Mesodermal cell (in vitro differentiated cells): ENCODE measurements around the gene GPA33.

ENCODE experiments used
- H3K27ac ChIP-seq: 2 replicates; pipeline ENCODE4 v1.7.0; 2013; ENCODE audit warnings: mild to moderate bottlenecking, low read depth, low read length, moderate library complexity; ENCODE audit not compliant: severe bottlenecking
- H3K36me3 ChIP-seq: 2 replicates; pipeline ENCODE4 v1.7.1; 2013; ENCODE audit warnings: mild to moderate bottlenecking, low read length, moderate library complexity; ENCODE audit not compliant: control insufficient read depth, insufficient read depth
- H3K4me1 ChIP-seq: one replicate; pipeline ENCODE4 v1.7.1; 2013; ENCODE audit warnings: mild to moderate bottlenecking, low read length; ENCODE audit not compliant: insufficient read depth, control insufficient read depth, poor library complexity, severe bottlenecking
- H3K4me3 ChIP-seq: 2 replicates; pipeline ENCODE4 v1.7.0; 2013; ENCODE audit warnings: low read length, control low read depth, mild to moderate bottlenecking; ENCODE audit not compliant: insufficient read depth, poor library complexity, severe bottlenecking; ENCODE audit errors: extremely low read depth
- H3K9me3 ChIP-seq: 2 replicates; pipeline ENCODE4 v1.7.1; 2013; ENCODE audit warnings: mild to moderate bottlenecking, low read length, moderate library complexity; ENCODE audit not compliant: control insufficient read depth
- WGBS, 2 experiments: methylation state at CpG; one replicate each; pipeline ENCODE4 v1.1.5; 2013; ENCODE audit warnings: missing lambda C conversion rate in 2 of 2; ENCODE audit not compliant: insufficient coverage in 2 of 2; 5-methylcytosine and 5-hydroxymethylcytosine counted together

Gene GPA33

GRCh38 chr1:167086768-167087167 lies 3.4 kb downstream of the GPA33 start:
- Histone ChIP-seq H3K36me3 (no peaks in the 10 kb centered on the region), H3K4me1 (peaks cover 7% of the 10 kb centered on the region), H3K27ac (no peak overlapping the region), H3K4me3 (no peak overlapping the region), H3K9me3 (no peaks in the 10 kb centered on the region)
- 57 to 78% methylated on average over 1 to 3 of the region's 3 CpGs for WGBS, 2 experiments

DNA sequence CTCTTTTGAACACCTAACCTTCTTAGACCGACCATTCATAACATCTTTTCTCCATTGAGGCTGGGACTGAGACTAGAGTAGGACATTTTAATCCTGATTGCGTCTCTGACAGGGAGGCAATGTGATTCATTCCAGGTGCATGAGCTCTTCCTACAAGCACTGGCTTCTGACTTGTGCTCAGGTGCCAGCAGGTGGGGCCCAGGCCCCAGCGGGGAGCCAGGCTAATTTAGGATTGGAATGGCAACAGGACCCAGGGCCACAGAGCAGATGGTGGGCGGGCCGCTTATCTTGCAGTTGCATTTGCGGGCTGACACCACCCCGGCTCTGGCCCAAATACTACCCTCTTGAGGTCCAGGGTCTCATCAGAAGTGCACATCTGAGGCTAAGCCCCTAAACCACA lies 4.1 kb downstream of the GPA33 start:
- Histone ChIP-seq H3K9me3 (no peaks in the 10 kb centered on the region), H3K27ac (no peak overlapping the region), H3K36me3 (no peaks in the 10 kb centered on the region), H3K4me3 (no peak overlapping the region), H3K4me1 (peaks cover 7% of the 10 kb centered on the region)
- 87 to 88% methylated on average over 5 of the region's 7 CpGs for WGBS, 2 experiments

DNA sequence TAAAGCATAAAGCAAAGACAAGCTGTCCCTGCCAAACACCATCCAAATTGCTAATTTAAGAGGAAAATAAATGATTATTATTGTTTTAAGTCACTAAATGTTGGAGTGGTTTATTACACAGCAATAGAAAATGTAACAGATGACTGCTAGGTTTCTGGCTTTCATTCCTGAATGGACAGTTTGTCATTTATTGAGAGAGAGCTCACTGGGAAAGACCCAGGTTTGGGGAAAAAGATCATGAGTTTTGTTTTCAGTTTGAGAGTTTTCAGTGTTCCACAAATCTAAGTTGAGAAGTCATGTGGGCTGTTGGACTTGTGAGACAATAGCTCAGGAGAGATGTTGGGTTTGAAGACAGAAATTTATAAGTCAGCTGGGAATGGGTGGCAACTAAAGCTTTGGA lies 5.4 kb downstream of the GPA33 start:
- H3K4me1 ChIP-seq = peaks cover 7% of the 10 kb centered on the region
- no peak overlapping the region for H3K4me3 ChIP-seq
- H3K36me3 ChIP-seq = no peaks in the 10 kb centered on the region
- H3K27ac ChIP-seq = no peak overlapping the region
- no peaks in the 10 kb centered on the region for H3K9me3 ChIP-seq

DNA sequence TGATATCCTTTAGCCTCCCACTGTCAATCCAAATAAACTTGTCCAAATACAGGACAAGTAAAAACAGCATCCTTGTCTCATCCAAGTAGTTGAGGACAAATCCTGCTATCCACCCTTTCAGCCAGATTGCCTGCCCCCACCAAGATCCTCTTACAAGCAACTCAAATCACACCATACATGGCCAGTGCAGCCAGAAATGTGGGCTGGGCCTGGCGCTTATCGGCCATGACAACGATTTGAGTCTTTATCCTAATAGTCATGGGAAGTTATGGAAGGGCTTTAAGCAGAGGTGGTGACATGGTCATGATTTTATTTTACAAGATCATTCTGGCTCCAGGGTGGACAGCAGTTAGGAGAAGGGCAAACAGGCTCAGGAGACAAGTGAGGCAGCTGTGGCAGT lies 6.3 kb downstream of the GPA33 start:
- Histone ChIP-seq H3K27ac (no peak overlapping the region), H3K9me3 (no peaks in the 10 kb centered on the region), H3K4me3 (no peak overlapping the region), H3K4me1 (peaks cover 7% of the 10 kb centered on the region), H3K36me3 (no peaks in the 10 kb centered on the region)
- 96% methylated on average over 3 of the region's 3 CpGs; no CpG with 5 or more reads in 1 of the 2 experiments for WGBS, 2 experiments

GRCh38 chr1:167083066-167083665 lies 7.0 kb downstream of the GPA33 start:
- 100% methylated on average over 1 of the region's 6 CpGs for WGBS, 2 experiments
- no peak overlapping the region for H3K4me3 ChIP-seq
- H3K9me3 ChIP-seq = no peaks in the 10 kb centered on the region
- H3K4me1 ChIP-seq = peaks cover 7% of the 10 kb centered on the region
- H3K36me3 ChIP-seq = no peaks in the 10 kb centered on the region
- H3K27ac ChIP-seq = no peak overlapping the region

DNA sequence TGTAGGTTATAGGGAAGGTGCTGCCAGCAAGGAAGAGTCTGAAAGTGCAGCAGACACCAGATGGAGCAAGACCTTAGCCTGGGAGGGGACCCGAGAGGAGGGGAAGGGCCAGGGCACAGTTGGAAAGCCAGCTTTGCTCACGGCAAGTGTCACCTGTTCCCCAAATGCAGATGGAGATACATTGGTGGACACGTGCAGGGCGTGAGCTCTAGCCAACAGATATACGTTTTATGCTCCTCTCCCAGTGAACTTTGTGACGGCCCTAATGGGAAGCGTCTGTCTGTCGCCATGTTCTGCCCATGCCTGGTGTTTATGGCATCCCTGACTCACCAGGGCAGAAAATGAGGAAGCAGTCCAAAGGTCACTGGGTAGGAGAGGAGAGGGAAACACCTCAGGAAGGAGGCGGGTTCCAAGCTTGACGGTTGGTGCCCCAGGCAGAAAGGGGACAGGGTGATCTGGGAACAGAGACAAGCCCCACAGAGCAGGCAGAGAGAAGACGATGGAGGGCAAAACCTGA lies 7.6 kb downstream of the GPA33 start:
- Histone ChIP-seq H3K4me3 (no peak overlapping the region), H3K9me3 (no peaks in the 10 kb centered on the region), H3K4me1 (peaks cover 7% of the 10 kb centered on the region), H3K36me3 (no peaks in the 10 kb centered on the region), H3K27ac (no peak overlapping the region)
- 85 to 92% methylated on average over 11 of the region's 11 CpGs for WGBS, 2 experiments

GRCh38 chr1:167081594-167082156 lies 8.5 kb downstream of the GPA33 start:
- no peaks in the 10 kb centered on the region for H3K36me3 ChIP-seq
- H3K4me1 ChIP-seq = peaks cover 7% of the 10 kb centered on the region
- no peaks in the 10 kb centered on the region for H3K9me3 ChIP-seq
- WGBS, 2 experiments = 92 to 93% methylated on average over 2 to 6 of the region's 8 CpGs
- no peak overlapping the region for H3K27ac ChIP-seq
- H3K4me3 ChIP-seq = no peak overlapping the region

DNA sequence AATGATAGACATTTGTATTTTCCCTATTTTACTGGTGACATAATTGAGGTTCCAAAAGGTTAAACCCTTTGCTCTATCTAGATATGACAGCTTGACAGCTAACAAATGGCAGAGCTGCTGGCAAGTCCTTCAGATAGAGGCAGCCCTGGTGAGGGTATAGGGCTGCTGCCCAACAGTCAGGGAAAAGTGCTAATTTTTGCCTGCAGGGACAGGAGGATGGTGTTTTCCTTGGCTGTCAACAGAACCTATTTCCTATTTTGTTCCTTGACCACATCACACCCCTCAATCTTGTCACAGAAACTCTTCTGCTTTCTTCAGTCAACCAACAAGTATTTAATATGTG lies 12.3 kb downstream of the GPA33 start:
- H3K9me3 ChIP-seq = no peaks in the 10 kb centered on the region
- H3K36me3 ChIP-seq = no peaks in the 10 kb centered on the region
- peaks cover 6% of the 10 kb centered on the region for H3K4me1 ChIP-seq
- H3K27ac ChIP-seq = no peak overlapping the region
- no peak overlapping the region for H3K4me3 ChIP-seq

- Histone ChIP-seq H3K4me3 (no peak overlapping the region), H3K4me1 (peaks cover under 1% of the 10 kb centered on the region), H3K27ac (no peak overlapping the region), H3K9me3 (no peaks in the 10 kb centered on the region), H3K36me3 (no peaks in the 10 kb centered on the region)
- WGBS, 2 experiments = 90 to 100% methylated on average over 2 to 3 of the region's 3 CpGs
Measured at GRCh38 chr1:167077128-167077867, 12.9 kb downstream of the GPA33 start.

DNA sequence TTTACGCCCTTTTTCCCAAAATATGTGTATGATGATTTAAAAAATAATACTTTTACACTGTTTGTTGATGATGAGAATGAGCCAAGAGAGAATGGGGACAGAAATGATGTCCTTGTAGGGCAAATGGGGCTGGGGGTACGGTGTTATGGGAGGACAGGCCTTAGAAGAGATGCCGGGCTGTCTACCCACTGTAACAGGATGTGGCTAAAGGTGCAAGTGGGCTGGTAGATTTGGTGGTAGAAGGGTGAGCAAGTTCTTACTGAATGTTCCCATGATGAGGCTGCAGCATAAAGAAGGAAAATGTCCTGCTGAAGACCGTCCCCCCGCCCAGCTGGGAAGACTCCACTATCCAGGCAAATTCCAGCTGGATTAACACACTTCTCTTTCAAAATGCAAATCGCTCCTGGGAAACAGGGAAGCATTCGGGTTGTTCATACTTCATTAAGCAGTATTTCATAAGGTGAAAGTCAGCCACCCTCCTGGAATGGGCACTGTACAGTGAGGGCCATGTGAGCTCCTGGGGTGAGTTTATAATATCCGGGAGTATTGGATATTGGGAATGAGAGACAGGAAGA lies 14.0 kb downstream of the GPA33 start:
- H3K9me3 ChIP-seq = no peaks in the 10 kb centered on the region

DNA sequence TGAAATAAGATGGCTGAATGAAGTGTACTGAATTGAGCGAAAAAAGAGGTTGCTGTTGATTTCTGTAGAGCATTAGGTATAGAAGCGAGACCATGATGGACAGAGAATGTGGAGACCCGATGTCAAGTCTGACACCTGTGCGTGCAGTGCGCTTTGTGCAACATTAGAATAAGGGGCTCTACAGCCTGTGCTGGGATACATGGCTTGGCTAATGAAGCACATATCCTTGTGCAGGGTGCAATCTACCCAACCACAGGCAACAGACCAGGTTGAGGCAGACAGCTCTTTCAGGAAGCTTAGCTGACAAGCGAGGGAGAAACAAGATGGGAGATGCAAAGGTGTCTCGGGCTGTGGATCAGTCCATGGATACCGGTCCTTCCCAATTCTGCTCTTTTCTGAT lies 18.9 kb downstream of the GPA33 start:
- H3K27ac ChIP-seq = no peak overlapping the region
- H3K36me3 ChIP-seq = no peaks in the 10 kb centered on the region
- H3K4me1 ChIP-seq = no peaks in the 10 kb centered on the region
- WGBS, 2 experiments = 97 to 98% methylated on average over 8 of the region's 8 CpGs
- no peaks in the 10 kb centered on the region for H3K9me3 ChIP-seq
- no peak overlapping the region for H3K4me3 ChIP-seq

More for the DNA sequence above, 14.0 kb downstream of the GPA33 start:
- H3K36me3 ChIP-seq = no peaks in the 10 kb centered on the region
- no peak overlapping the region for H3K4me3 ChIP-seq
- 75 to 83% methylated on average over 3 to 6 of the region's 8 CpGs for WGBS, 2 experiments
- H3K4me1 ChIP-seq = no peaks in the 10 kb centered on the region
- H3K27ac ChIP-seq = no peak overlapping the region
